T-helper 2 cell treated with Interferon-gamma antibody and Interleukin-4, amounts not matched to agents 5 μg/mL and 100 μg/mL, for 36 hours (primary cell): Measurements from ENCODE around the gene STAT6.

Source experiments
- DNase-seq: peaks from one replicate; pipeline ENCODE4 v3.0.0; 2021; ENCODE audit warnings: low spot score
- H3K27ac Mint-ChIP-seq: one replicate; pipeline ENCODE4 v1.8.0; 2021; ENCODE audit warnings: mild to moderate bottlenecking, mixed read lengths
- H3K27me3 Mint-ChIP-seq: one replicate; pipeline ENCODE4 v1.8.0; 2021; ENCODE audit warnings: low read depth, mixed read lengths
- H3K36me3 Mint-ChIP-seq: one replicate; pipeline ENCODE4 v1.8.0; 2021; ENCODE audit warnings: low read depth, mixed read lengths
- H3K4me1 Mint-ChIP-seq: one replicate; pipeline ENCODE4 v1.8.0; 2021; ENCODE audit warnings: low read depth, mixed read lengths
- H3K4me3 Mint-ChIP-seq: one replicate; pipeline ENCODE4 v1.8.0; 2022; ENCODE audit warnings: mild to moderate bottlenecking, moderate library complexity, mixed read lengths
- H3K9me3 Mint-ChIP-seq: one replicate; pipeline ENCODE4 v1.8.0; 2021; ENCODE audit warnings: mixed read lengths

The STAT6 gene

GRCh38 chr12:57106021-57106708, 5.0 kb downstream of the STAT6 start:
- no peak overlapping the region for H3K4me3 Mint-ChIP-seq

GRCh38 chr12:57105011-57105753, 6.0 kb downstream of the STAT6 start:
- no peaks in the 10 kb centered on the region for H3K9me3 Mint-ChIP-seq
- no peaks in the 10 kb centered on the region for H3K27me3 Mint-ChIP-seq

More at GRCh38 chr12:57106021-57106708, 5.0 kb downstream of the STAT6 start:
- DNase-seq = no peak
- peaks cover 46% of the 10 kb centered on the region for H3K36me3 Mint-ChIP-seq
- H3K9me3 Mint-ChIP-seq = no peaks in the 10 kb centered on the region
- no peaks in the 10 kb centered on the region for H3K27me3 Mint-ChIP-seq
- peaks cover 27% of the 10 kb centered on the region for H3K4me1 Mint-ChIP-seq
- peak overlapping the region; percentile 65 for H3K27ac Mint-ChIP-seq

GRCh38 chr12:57104292-57104910, 6.8 kb downstream of the STAT6 start:
- H3K36me3 Mint-ChIP-seq = peaks cover 51% of the 10 kb centered on the region
- H3K27ac Mint-ChIP-seq = no peak overlapping the region
- H3K4me1 Mint-ChIP-seq = peaks cover 26% of the 10 kb centered on the region

More at GRCh38 chr12:57105011-57105753, 6.0 kb downstream of the STAT6 start:
- peaks cover 30% of the 10 kb centered on the region for H3K4me1 Mint-ChIP-seq
- H3K27ac Mint-ChIP-seq = no peak overlapping the region
- peaks cover 46% of the 10 kb centered on the region for H3K36me3 Mint-ChIP-seq
- H3K4me3 Mint-ChIP-seq = no peak overlapping the region
- no peak for DNase-seq

GRCh38 chr12:57103856-57104255, 7.3 kb downstream of the STAT6 start:
- H3K4me3 Mint-ChIP-seq = no peak overlapping the region
- H3K27me3 Mint-ChIP-seq = no peaks in the 10 kb centered on the region
- no peak overlapping the region for H3K27ac Mint-ChIP-seq
- no peaks in the 10 kb centered on the region for H3K9me3 Mint-ChIP-seq
- DNase-seq = no peak
- peaks cover 26% of the 10 kb centered on the region for H3K4me1 Mint-ChIP-seq
- H3K36me3 Mint-ChIP-seq = peaks cover 55% of the 10 kb centered on the region

More at GRCh38 chr12:57104292-57104910, 6.8 kb downstream of the STAT6 start:
- no peak for DNase-seq
- no peaks in the 10 kb centered on the region for H3K27me3 Mint-ChIP-seq
- H3K9me3 Mint-ChIP-seq = no peaks in the 10 kb centered on the region
- no peak overlapping the region for H3K4me3 Mint-ChIP-seq

- H3K36me3 Mint-ChIP-seq = peaks cover 56% of the 10 kb centered on the region
- H3K4me1 Mint-ChIP-seq = peaks cover 15% of the 10 kb centered on the region
- no peak overlapping the region for H3K4me3 Mint-ChIP-seq
- no peaks in the 10 kb centered on the region for H3K9me3 Mint-ChIP-seq
- no peak overlapping the region for H3K27ac Mint-ChIP-seq
- DNase-seq = no peak
- no peaks in the 10 kb centered on the region for H3K27me3 Mint-ChIP-seq
These were observed 9.1 kb downstream of the STAT6 start for GRCh38 chr12:57101892-57102695.

- H3K27ac Mint-ChIP-seq = no peak overlapping the region
- no peak for DNase-seq
- H3K4me1 Mint-ChIP-seq = peaks cover 21% of the 10 kb centered on the region
- no peaks in the 10 kb centered on the region for H3K27me3 Mint-ChIP-seq
- H3K9me3 Mint-ChIP-seq = no peaks in the 10 kb centered on the region
- H3K4me3 Mint-ChIP-seq = no peak overlapping the region
- peaks cover 60% of the 10 kb centered on the region for H3K36me3 Mint-ChIP-seq
These were observed 11.4 kb downstream of the STAT6 start for GRCh38 chr12:57099766-57100165.

GRCh38 chr12:57099047-57099714, 12.0 kb downstream of the STAT6 start:
- DNase-seq = no peak
- no peak overlapping the region for H3K4me3 Mint-ChIP-seq
- peaks cover 54% of the 10 kb centered on the region for H3K36me3 Mint-ChIP-seq
- H3K9me3 Mint-ChIP-seq = no peaks in the 10 kb centered on the region
- H3K27me3 Mint-ChIP-seq = no peaks in the 10 kb centered on the region
- peaks cover 23% of the 10 kb centered on the region for H3K4me1 Mint-ChIP-seq
- peak overlapping the region; percentile 29 for H3K27ac Mint-ChIP-seq

- no peak overlapping the region for H3K4me3 Mint-ChIP-seq
- H3K9me3 Mint-ChIP-seq = no peaks in the 10 kb centered on the region
- no peaks in the 10 kb centered on the region for H3K27me3 Mint-ChIP-seq
- DNase-seq = no peak
- H3K4me1 Mint-ChIP-seq = peaks cover 26% of the 10 kb centered on the region
- peaks cover 51% of the 10 kb centered on the region for H3K36me3 Mint-ChIP-seq
- no peak overlapping the region for H3K27ac Mint-ChIP-seq
These were observed 12.6 kb downstream of the STAT6 start for GRCh38 chr12:57098546-57098945.

- Mint-ChIP-seq H3K36me3 (peaks cover 56% of the 10 kb centered on the region), H3K27ac (no peak overlapping the region), H3K9me3 (no peaks in the 10 kb centered on the region), H3K27me3 (no peaks in the 10 kb centered on the region), H3K4me1 (peaks cover 35% of the 10 kb centered on the region), H3K4me3 (no peak overlapping the region)
- DNase-seq = no peak
These were observed 13.7 kb downstream of the STAT6 start for GRCh38 chr12:57097554-57097835.

- Mint-ChIP-seq H3K9me3 (no peaks in the 10 kb centered on the region), H3K36me3 (peaks cover 57% of the 10 kb centered on the region)
These were observed 14.2 kb downstream of the STAT6 start for GRCh38 chr12:57096748-57097553.

GRCh38 chr12:57096099-57096572, 15.0 kb downstream of the STAT6 start:
- Mint-ChIP-seq H3K4me1 (peaks cover 38% of the 10 kb centered on the region), H3K4me3 (no peak overlapping the region), H3K36me3 (peaks cover 57% of the 10 kb centered on the region), H3K9me3 (no peaks in the 10 kb centered on the region), H3K27ac (peak overlapping the region; percentile 70), H3K27me3 (no peaks in the 10 kb centered on the region)
- DNase-seq = no peak

More at GRCh38 chr12:57096748-57097553, 14.2 kb downstream of the STAT6 start:
- Mint-ChIP-seq H3K4me3 (no peak overlapping the region), H3K4me1 (peaks cover 36% of the 10 kb centered on the region), H3K27ac (peak overlapping the region; percentile 70), H3K27me3 (no peaks in the 10 kb centered on the region)
- no peak for DNase-seq

- no peaks in the 10 kb centered on the region for H3K9me3 Mint-ChIP-seq
- peak overlapping the region; percentile 69 for H3K27ac Mint-ChIP-seq
- DNase-seq = no peak
- peaks cover 44% of the 10 kb centered on the region for H3K4me1 Mint-ChIP-seq
- no peaks in the 10 kb centered on the region for H3K27me3 Mint-ChIP-seq
- H3K4me3 Mint-ChIP-seq = no peak overlapping the region
- peaks cover 60% of the 10 kb centered on the region for H3K36me3 Mint-ChIP-seq
These were observed 15.7 kb downstream of the STAT6 start for GRCh38 chr12:57095440-57095839.
